H9 (cell line): ENCODE results near the gene PLGRKT. TPM values are rescaled to one million over a fixed set of nuclear protein-coding genes. Genes with fewer than 3 reads are reported as not detected.
"Not testable (repeated sequence)": the region's sequence is repeated elsewhere in the genome, so short reads cannot be mapped to it uniquely, and the experiment has no call there.

Experiments
- DNase-seq: peaks from one replicate; pipeline ENCODE4 v3.0.0-alpha.2; 2017
- H2AFZ ChIP-seq: one replicate; pipeline ENCODE4 v1.6.1; 2013; ENCODE audit warnings: mild to moderate bottlenecking, low read length, control low read depth, moderate library complexity
- H2AK5ac ChIP-seq: 2 replicates; pipeline ENCODE4 v1.6.1; 2013; ENCODE audit warnings: low read length, control low read depth, mixed read lengths; ENCODE audit not compliant: insufficient read length
- H2BK120ac ChIP-seq: one replicate; pipeline ENCODE4 v1.6.1; 2013; ENCODE audit warnings: low read depth, mild to moderate bottlenecking, low read length, control low read depth, inconsistent platforms; ENCODE audit not compliant: poor library complexity, severe bottlenecking
- H2BK12ac ChIP-seq: 2 replicates; pipeline ENCODE4 v1.6.1; 2013; ENCODE audit warnings: low read length, control low read depth, mixed read lengths, low read depth; ENCODE audit not compliant: insufficient read length
- H2BK15ac ChIP-seq: 2 replicates; pipeline ENCODE4 v1.6.1; 2013; ENCODE audit warnings: low read depth, low read length, control low read depth
- H2BK20ac ChIP-seq: one replicate; pipeline ENCODE4 v1.6.1; 2013; ENCODE audit warnings: low read depth, mild to moderate bottlenecking, low read length, control low read depth, inconsistent platforms; ENCODE audit not compliant: poor library complexity, severe bottlenecking
- H2BK5ac ChIP-seq: 2 replicates; pipeline ENCODE4 v1.6.1; 2013; ENCODE audit warnings: low read length, control low read depth, mixed read lengths; ENCODE audit not compliant: insufficient read length
- H3K14ac ChIP-seq: 2 replicates; pipeline ENCODE4 v1.6.1; 2013; ENCODE audit warnings: low read length, control low read depth; ENCODE audit not compliant: insufficient read depth
- H3K18ac ChIP-seq: 2 replicates; pipeline ENCODE4 v1.6.1; 2013; ENCODE audit warnings: low read depth, mild to moderate bottlenecking, mixed read lengths, low read length, control low read depth; ENCODE audit not compliant: insufficient read length
- H3K23ac ChIP-seq: 2 replicates; pipeline ENCODE4 v1.6.1; 2013; ENCODE audit warnings: low read length, control low read depth, mixed read lengths, low read depth; ENCODE audit not compliant: insufficient read length
- H3K23me2 ChIP-seq: 2 replicates; pipeline ENCODE4 v1.6.1; 2013; ENCODE audit warnings: low read depth, mild to moderate bottlenecking, mixed read lengths, low read length, control low read depth; ENCODE audit not compliant: insufficient read length, poor library complexity, severe bottlenecking
- H3K27ac ChIP-seq: 2 replicates; pipeline ENCODE4 v1.5.1; 2013; ENCODE audit warnings: low read length, control low read depth, mixed read lengths, low read depth; ENCODE audit not compliant: insufficient read length
- H3K27me3 ChIP-seq: 2 replicates; pipeline ENCODE4 v1.6.1; 2013; ENCODE audit warnings: low read length, control low read depth, inconsistent platforms; ENCODE audit not compliant: insufficient read depth
- H3K4ac ChIP-seq: 2 replicates; pipeline ENCODE4 v1.6.1; 2013; ENCODE audit warnings: low read depth, mild to moderate bottlenecking, control low read depth, inconsistent platforms, low read length, moderate library complexity
- H3K4me1 ChIP-seq: 2 replicates; pipeline ENCODE4 v1.6.1; 2013; ENCODE audit warnings: low read length, control low read depth, inconsistent platforms; ENCODE audit not compliant: insufficient read depth
- H3K4me2 ChIP-seq: 2 replicates; pipeline ENCODE4 v1.6.1; 2013; ENCODE audit warnings: low read length, control low read depth, mixed read lengths; ENCODE audit not compliant: insufficient read length, insufficient read depth
- H3K56ac ChIP-seq: 2 replicates; pipeline ENCODE4 v1.6.1; 2013; ENCODE audit warnings: low read depth, mild to moderate bottlenecking, mixed read lengths, low read length, control low read depth; ENCODE audit not compliant: insufficient read length
- H3K79me1 ChIP-seq: 2 replicates; pipeline ENCODE4 v1.6.1; 2013; ENCODE audit warnings: low read depth, mild to moderate bottlenecking, moderate library complexity, low read length, control low read depth, inconsistent platforms; ENCODE audit not compliant: insufficient read depth, poor library complexity, severe bottlenecking
- H3K79me2 ChIP-seq: 2 replicates; pipeline ENCODE4 v1.6.1; 2013; ENCODE audit warnings: low read length, control low read depth, inconsistent platforms; ENCODE audit not compliant: insufficient read depth
- H3K9ac ChIP-seq: 2 replicates; pipeline ENCODE4 v1.6.1; 2013; ENCODE audit warnings: low read length, control low read depth, mixed read lengths; ENCODE audit not compliant: insufficient read length; ENCODE audit errors: extremely low read depth
- H3K9me3 ChIP-seq: one replicate; pipeline ENCODE4 v1.6.1; 2013; ENCODE audit warnings: low read depth, low read length, inconsistent platforms; ENCODE audit not compliant: control insufficient read depth
- H3T11ph ChIP-seq: one replicate; pipeline ENCODE4 v1.6.1; 2013; ENCODE audit warnings: mild to moderate bottlenecking, low read length, control low read depth, inconsistent platforms
- H4K20me1 ChIP-seq: one replicate; pipeline ENCODE4 v1.6.1; 2013; ENCODE audit not compliant: control insufficient read depth, insufficient read length, insufficient read depth
- H4K5ac ChIP-seq: 2 replicates; pipeline ENCODE4 v1.6.1; 2013; ENCODE audit warnings: low read depth, mild to moderate bottlenecking, mixed read lengths, low read length, control low read depth; ENCODE audit not compliant: insufficient read length
- H4K8ac ChIP-seq: replicated peaks from 2 replicates; pipeline ENCODE4 v1.6.1; 2013; ENCODE audit warnings: low read length, control low read depth, mixed read lengths, low read depth; ENCODE audit not compliant: insufficient read length
- H4K91ac ChIP-seq: 2 replicates; pipeline ENCODE4 v1.6.1; 2013; ENCODE audit warnings: low read depth, mild to moderate bottlenecking, moderate library complexity, mixed read lengths, low read length, control low read depth; ENCODE audit not compliant: insufficient read length
- H3K27ac Mint-ChIP-seq, 3 experiments: 2 replicates in 2 of 3; 3 replicates in 1 of 3; pipeline ENCODE4 v1.8.0; 2020 to 2021; ENCODE audit warnings: mixed read lengths in 3 of 3, mild to moderate bottlenecking in 1 of 3, moderate library complexity in 1 of 3
- H3K27me3 Mint-ChIP-seq: 2 replicates; pipeline ENCODE4 v1.8.0; 2021; ENCODE audit warnings: low read depth, mild to moderate bottlenecking, moderate library complexity, mixed read lengths
- H3K36me3 Mint-ChIP-seq, 3 experiments: 2 replicates in 2 of 3; 3 replicates in 1 of 3; pipeline ENCODE4 v1.8.0; 2020 to 2021; ENCODE audit warnings: low read depth in 3 of 3, mixed read lengths in 3 of 3; ENCODE audit not compliant: insufficient read depth in 1 of 3
- H3K4me1 Mint-ChIP-seq, 2 experiments: 2 replicates each; pipeline ENCODE4 v1.8.0; 2020; ENCODE audit warnings: mixed read lengths in 2 of 2
- H3K4me3 Mint-ChIP-seq, 2 experiments: 2 replicates in 1 of 2; 3 replicates in 1 of 2; pipeline ENCODE4 v1.8.0; 2020 to 2021; ENCODE audit warnings: mild to moderate bottlenecking in 2 of 2, mixed read lengths in 2 of 2, moderate library complexity in 1 of 2
- H3K9me3 Mint-ChIP-seq, 2 experiments: 2 replicates in 1 of 2; 3 replicates in 1 of 2; pipeline ENCODE4 v1.8.0; 2020; ENCODE audit warnings: mild to moderate bottlenecking in 2 of 2, mixed read lengths in 2 of 2, moderate library complexity in 1 of 2
- WGBS: extraction: QIAGEN DNeasy Blood & Tissue Kit; methylation state at CpG from one replicate; pipeline ENCODE4 v1.1.7; 2013; ENCODE audit warnings: missing lambda C conversion rate, low lambda C conversion rate, mixed read lengths; ENCODE audit not compliant: insufficient read length; ENCODE audit errors: extremely low coverage; 5-methylcytosine and 5-hydroxymethylcytosine counted together
- total RNA-seq: library from RNA; stranded (reverse); gene quantifications from 2 replicates; pipeline ENCODE4 v1.2.1, GENCODE V29; 2021
- TF ChIP-seq, protein P1 (sequence below): fragments of 200-600 bp; sonication (generic); conservative IDR thresholded peaks from 3 replicates; pipeline ENCODE4 v1.8.0; 2021; ENCODE audit warnings: antibody characterized with exemption, mild to moderate bottlenecking

The PLGRKT gene
- total RNA-seq, 1 experiment from 2014 or later: 19.6 TPM

DNA sequence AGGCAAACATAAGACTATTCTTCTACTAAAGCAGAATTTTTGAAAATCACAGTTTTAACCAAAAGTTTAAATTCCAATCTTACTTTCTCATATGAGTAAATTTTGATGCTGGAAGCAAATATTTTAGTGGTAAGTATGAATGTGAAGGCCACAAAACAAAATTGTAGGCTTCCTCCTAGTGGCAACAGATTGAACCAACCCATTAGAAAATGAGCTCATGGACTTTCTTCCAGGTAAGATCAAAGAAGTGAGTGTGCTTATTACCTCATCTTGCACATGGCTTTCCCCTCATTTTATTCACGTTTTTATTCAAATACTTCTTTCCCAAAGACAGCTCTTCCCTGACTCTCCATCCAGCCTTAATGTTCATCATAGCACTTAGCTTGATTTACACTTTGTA lies 116.7 kb downstream of the PLGRKT start:
- Histone ChIP-seq H4K91ac (no peak overlapping the region), H2AK5ac (no peak overlapping the region), H3K23me2 (no peaks in the 10 kb centered on the region), H3K56ac (no peak overlapping the region), H4K8ac (no peak overlapping the region), H2BK20ac (no peak overlapping the region), H3K23ac (no peak overlapping the region), H2BK12ac (no peak overlapping the region), H3K18ac (no peak overlapping the region), H3T11ph (no peak overlapping the region), H4K5ac (no peak overlapping the region), H2BK15ac (no peak overlapping the region), H3K4ac (no peak overlapping the region), H3K79me1 (no peaks in the 10 kb centered on the region), H3K4me1 (no peaks in the 10 kb centered on the region), H3K4me2 (no peak overlapping the region), H2AFZ (no peak overlapping the region), H3K27ac (no peak overlapping the region), H3K79me2 (no peaks in the 10 kb centered on the region), H3K27me3 (no peaks in the 10 kb centered on the region), H3K9ac (no peak overlapping the region), H2BK5ac (no peak overlapping the region), H3K14ac (no peak overlapping the region), H2BK120ac (no peak overlapping the region), H3K9me3 (no peaks in the 10 kb centered on the region), H4K20me1 (no peaks in the 10 kb centered on the region)
- no peaks in the 10 kb centered on the region for H3K27me3 Mint-ChIP-seq
- WGBS: no CpG with 5 or more reads among the region's 1 CpG
- H3K9me3 Mint-ChIP-seq: peaks cover 5% of the 10 kb centered on the region in 2 experiments; a peak in 3 of 5 replicates
- no peak overlapping the region for H3K4me3 Mint-ChIP-seq
- peaks cover 0 to 2% of the 10 kb centered on the region in 2 experiments; a peak in 1 of 4 replicates for H3K4me1 Mint-ChIP-seq
- H3K36me3 Mint-ChIP-seq: peaks cover 0 to 7% (median 3%) of the 10 kb centered on the region in 3 experiments; a peak in 2 of 7 replicates
- no peak for DNase-seq
- TF ChIP-seq, protein P1, sequence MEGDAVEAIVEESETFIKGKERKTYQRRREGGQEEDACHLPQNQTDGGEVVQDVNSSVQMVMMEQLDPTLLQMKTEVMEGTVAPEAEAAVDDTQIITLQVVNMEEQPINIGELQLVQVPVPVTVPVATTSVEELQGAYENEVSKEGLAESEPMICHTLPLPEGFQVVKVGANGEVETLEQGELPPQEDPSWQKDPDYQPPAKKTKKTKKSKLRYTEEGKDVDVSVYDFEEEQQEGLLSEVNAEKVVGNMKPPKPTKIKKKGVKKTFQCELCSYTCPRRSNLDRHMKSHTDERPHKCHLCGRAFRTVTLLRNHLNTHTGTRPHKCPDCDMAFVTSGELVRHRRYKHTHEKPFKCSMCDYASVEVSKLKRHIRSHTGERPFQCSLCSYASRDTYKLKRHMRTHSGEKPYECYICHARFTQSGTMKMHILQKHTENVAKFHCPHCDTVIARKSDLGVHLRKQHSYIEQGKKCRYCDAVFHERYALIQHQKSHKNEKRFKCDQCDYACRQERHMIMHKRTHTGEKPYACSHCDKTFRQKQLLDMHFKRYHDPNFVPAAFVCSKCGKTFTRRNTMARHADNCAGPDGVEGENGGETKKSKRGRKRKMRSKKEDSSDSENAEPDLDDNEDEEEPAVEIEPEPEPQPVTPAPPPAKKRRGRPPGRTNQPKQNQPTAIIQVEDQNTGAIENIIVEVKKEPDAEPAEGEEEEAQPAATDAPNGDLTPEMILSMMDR: peak; percentile 38; the same call in 1 of the 3 replicates
- no peak overlapping the region for H3K27ac Mint-ChIP-seq

DNA sequence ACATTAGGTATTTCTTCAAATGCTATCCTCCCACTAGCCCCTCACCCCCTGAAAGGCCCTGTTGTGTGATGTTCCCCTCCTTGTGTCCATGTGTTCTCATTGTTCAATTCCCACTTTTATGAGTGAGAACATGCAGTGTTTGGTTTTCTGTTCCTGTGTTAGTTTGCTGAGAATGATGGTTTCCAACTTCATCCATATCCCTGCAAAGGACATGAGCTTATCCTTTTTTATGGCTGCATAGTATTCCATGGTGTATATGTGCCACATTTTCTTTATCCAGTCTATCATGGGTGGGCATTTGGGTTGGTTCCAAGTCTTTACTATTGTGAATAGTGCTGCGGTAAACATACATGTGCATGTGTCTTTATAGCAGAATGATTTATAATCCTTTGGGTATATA lies 121.3 kb downstream of the PLGRKT start:
- not testable (repeated sequence) for H3K23me2 ChIP-seq, H2BK5ac ChIP-seq, H4K5ac ChIP-seq, H3K27me3 Mint-ChIP-seq, H3K27ac Mint-ChIP-seq, H3K79me2 ChIP-seq, H3K4me3 Mint-ChIP-seq, H4K20me1 ChIP-seq, H3K14ac ChIP-seq, H3K4me1 ChIP-seq, H3K56ac ChIP-seq, H3K79me1 ChIP-seq, H2AFZ ChIP-seq, H2BK20ac ChIP-seq, H2BK120ac ChIP-seq, H2AK5ac ChIP-seq, H3K27me3 ChIP-seq, H3T11ph ChIP-seq, DNase-seq, H2BK12ac ChIP-seq, H3K4me1 Mint-ChIP-seq, H4K91ac ChIP-seq, H3K27ac ChIP-seq, H2BK15ac ChIP-seq, H3K23ac ChIP-seq, H3K9ac ChIP-seq, H4K8ac ChIP-seq, H3K4ac ChIP-seq, H3K9me3 ChIP-seq, H3K18ac ChIP-seq, H3K4me2 ChIP-seq
- H3K36me3 Mint-ChIP-seq: peaks cover 4 to 16% (median 5%) of the 10 kb centered on the region in 3 experiments; a peak in 5 of 7 replicates
- H3K9me3 Mint-ChIP-seq: peaks cover 10 to 15% of the 10 kb centered on the region in 2 experiments; a peak in 4 of 5 replicates
- WGBS: no CpG with 5 or more reads among the region's 1 CpG
